HepG2 (cell line): ENCODE data around the gene CTIF. TPM values are rescaled to one million over a fixed set of nuclear protein-coding genes. Genes with fewer than 3 reads are reported as not detected.

Experiments used
- ATAC-seq: fragments of 200-7000 bp; cut with Tn5 transposase; 3 replicates; pipeline ENCODE4 v1.9.1; 2020; ENCODE audit warnings: mild to moderate bottlenecking, moderate library complexity
- BruUV-seq: library from RNA; stranded (reverse); fragments of 400-500 nt; replicated peaks from 2 replicates; lab custom pipeline; 2021; lab: Mats Ljungman, UMichigan
- CTCF ChIA-PET: fragments of 300-600 bp; formaldehyde crosslinking; extraction: SDS; loops from one replicate; lab custom pipeline; 2021; ENCODE audit warnings: low total read pairs, inconsistent platforms, low intra/inter-chr PET ratio; lab: Yijun Ruan, JAX
- POLR2A ChIA-PET: fragments of 350-600 bp; sonication (Branson Sonifier 250); formaldehyde crosslinking; loops from one replicate; lab custom pipeline; 2020; ENCODE audit warnings: antibody characterized with exemption, inconsistent platforms; lab: Yijun Ruan, JAX
- DNase-seq: peaks from one replicate; pipeline ENCODE4 v3.0.0-alpha.2; 2015; ENCODE audit warnings: low spot score
- FAIRE-seq: peaks from 3 replicates; lab custom pipeline; 2011; peaks lifted over from hg19 to GRCh38; lab: Jason Lieb, UNC
- H2AFZ ChIP-seq: one replicate; pipeline ENCODE4 v1.6.1; 2011; ENCODE audit warnings: low read length, inconsistent platforms
- H3K27ac ChIP-seq: fragments of 300-600 bp; 3 replicates; pipeline ENCODE4 v1.8.0; 2011; ENCODE audit warnings: mixed run types, mild to moderate bottlenecking, mixed read lengths, low read length, inconsistent platforms; ENCODE audit not compliant: insufficient read depth; ENCODE audit errors: extremely low read length
- H3K27me3 ChIP-seq, 2 experiments: fragments of 200-600 bp in 1 of 2; 2 replicates in 1 of 2; 3 replicates in 1 of 2; pipeline versions ENCODE4 v1.6.0 to v1.8.0; 2011; ENCODE audit warnings: low read length in 2 of 2, mild to moderate bottlenecking in 2 of 2, moderate library complexity in 2 of 2, inconsistent platforms in 1 of 2; ENCODE audit not compliant: insufficient read depth in 2 of 2, control insufficient read depth in 1 of 2
- H3K36me3 ChIP-seq, 2 experiments: fragments of 200-600 bp in 1 of 2; replicated peaks in 1 of 2; 2 replicates in 1 of 2; 3 replicates in 1 of 2; pipeline versions ENCODE4 v1.5.1 to v1.8.0; 2011; ENCODE audit warnings: low read length in 2 of 2, inconsistent platforms in 1 of 2; ENCODE audit not compliant: insufficient read depth in 2 of 2, control insufficient read depth in 1 of 2
- H3K4me1 ChIP-seq: 2 replicates; pipeline ENCODE4 v1.5.1; 2012; ENCODE audit warnings: low read length, inconsistent platforms; ENCODE audit not compliant: insufficient read depth
- H3K4me2 ChIP-seq: 2 replicates; pipeline ENCODE4 v1.6.0; 2011; ENCODE audit warnings: low read depth, low read length, inconsistent platforms
- H3K4me3 ChIP-seq, 3 experiments: fragments of 200-600 bp in 1 of 3; sonication (generic), shearing (Covaris generic) in 1 of 3; replicated peaks in 1 of 3; 2 replicates each; pipeline ENCODE4 v1.5.1; 2011 to 2016; ENCODE audit warnings: low read length in 3 of 3, inconsistent platforms in 2 of 3, low read depth in 2 of 3, mild to moderate bottlenecking in 2 of 3, control low read depth in 1 of 3, mixed read lengths in 1 of 3; ENCODE audit not compliant: insufficient read depth in 1 of 3
- H3K79me2 ChIP-seq: one replicate; pipeline ENCODE4 v1.6.1; 2011; ENCODE audit warnings: low read length, inconsistent platforms; ENCODE audit not compliant: insufficient read depth
- H3K9ac ChIP-seq: 2 replicates; pipeline ENCODE4 v1.6.0; 2011; ENCODE audit warnings: mild to moderate bottlenecking, low read depth, low read length, inconsistent platforms; ENCODE audit not compliant: insufficient read depth
- H3K9me3 ChIP-seq: 2 replicates; pipeline ENCODE4 v1.5.1; 2012; ENCODE audit warnings: mild to moderate bottlenecking, low read length
- H4K20me1 ChIP-seq: 2 replicates; pipeline ENCODE4 v1.6.0; 2011; ENCODE audit warnings: inconsistent platforms, mild to moderate bottlenecking, low read length, moderate library complexity; ENCODE audit not compliant: insufficient read depth
- ATF7 ChIP-seq, 2 experiments: fragments of 450-650 bp in 1 of 2; sonication (generic) in 1 of 2; formaldehyde crosslinking in 1 of 2; IDR thresholded peaks; 2 replicates each; pipeline versions ENCODE4 v1.4.0 to v1.6.1; 2016 to 2020; ENCODE audit warnings: antibody characterized with exemption in 1 of 2, mild to moderate bottlenecking in 1 of 2, missing genetic modification reagents in 1 of 2
- EP300 ChIP-seq, 3 experiments: sonication (generic) in 1 of 3; formaldehyde crosslinking in 1 of 3; IDR thresholded peaks; 2 replicates each; pipeline versions ENCODE4 v1.5.1 to v1.6.1; 2011 to 2020; ENCODE audit warnings: low read depth in 2 of 3, low read length in 2 of 3, borderline replicate concordance in 1 of 3, improper control_type of control experiment in 1 of 3, mild to moderate bottlenecking in 1 of 3, missing genetic modification reagents in 1 of 3, moderate library complexity in 1 of 3
- IRF1 ChIP-seq: sonication (generic); formaldehyde crosslinking; IDR thresholded peaks from 2 replicates; pipeline ENCODE4 v1.4.0; 2020; ENCODE audit warnings: low read depth, mild to moderate bottlenecking, missing genetic modification reagents
- KLF16 ChIP-seq, 2 experiments: sonication (generic) in 1 of 2; formaldehyde crosslinking in 1 of 2; IDR thresholded peaks; 2 replicates each; pipeline versions ENCODE4 v1.6.1 to v1.8.0; 2016 to 2023; ENCODE audit warnings: missing genetic modification reagents in 2 of 2, missing compliant biosample characterization in 1 of 2
- NFE2L1 ChIP-seq: sonication (generic); formaldehyde crosslinking; IDR thresholded peaks from 2 replicates; pipeline ENCODE4 v1.4.0; 2020; ENCODE audit warnings: missing genetic modification reagents, mild to moderate bottlenecking, borderline replicate concordance
- REL ChIP-seq: sonication (generic); formaldehyde crosslinking; conservative IDR thresholded peaks from 2 replicates; pipeline ENCODE4 v1.8.0; 2022; ENCODE audit warnings: mild to moderate bottlenecking, missing genetic modification reagents, moderate library complexity
- SNAPC5 ChIP-seq: sonication (generic); formaldehyde crosslinking; IDR thresholded peaks from 2 replicates; pipeline ENCODE4 v1.8.1; 2023; ENCODE audit warnings: mild to moderate bottlenecking, missing genetic modification reagents, borderline replicate concordance
- TFAP4 ChIP-seq: sonication (generic); IDR thresholded peaks from 2 replicates; pipeline ENCODE4 v1.6.1; 2016; ENCODE audit warnings: low read depth, borderline replicate concordance
- TMF1 ChIP-seq: sonication (generic); formaldehyde crosslinking; IDR thresholded peaks from 2 replicates; pipeline ENCODE4 v1.8.1; 2022; ENCODE audit warnings: low read depth, missing genetic modification reagents
- UBTF ChIP-seq: sonication (generic); formaldehyde crosslinking; IDR thresholded peaks from 2 replicates; pipeline ENCODE4 v1.4.0; 2020; ENCODE audit warnings: mild to moderate bottlenecking, missing genetic modification reagents
- ZMYM4 ChIP-seq: sonication (generic); formaldehyde crosslinking; IDR thresholded peaks from 2 replicates; pipeline ENCODE4 v1.8.1; 2023; ENCODE audit warnings: mild to moderate bottlenecking, missing genetic modification reagents
- ZNF10 ChIP-seq: sonication (generic); formaldehyde crosslinking; IDR thresholded peaks from 2 replicates; pipeline ENCODE4 v1.4.0; 2020; ENCODE audit warnings: mild to moderate bottlenecking, low read depth, missing genetic modification reagents, borderline replicate concordance
- ZNF737 ChIP-seq: sonication (generic); formaldehyde crosslinking; IDR thresholded peaks from 2 replicates; pipeline ENCODE4 v1.5.0; 2020; ENCODE audit warnings: missing genetic modification reagents, mild to moderate bottlenecking, borderline replicate concordance
- ZNF746 ChIP-seq: sonication (generic); formaldehyde crosslinking; IDR thresholded peaks from 2 replicates; pipeline ENCODE4 v1.8.0; 2022; ENCODE audit warnings: mild to moderate bottlenecking, missing genetic modification reagents
- WGBS: methylation state at CpG from one replicate; pipeline ENCODE4 v1.1.6; 2017; ENCODE audit warnings: low lambda C conversion rate; 5-methylcytosine and 5-hydroxymethylcytosine counted together
- in situ Hi-C: cut with HindIII; loops from 2 replicates; pipeline ENCODE4 v1.10.0; 2017; ENCODE audit warnings: low pct_unique_long_range_greater_than_20kb; ENCODE audit not compliant: extremely low pct_ligation_motif_present
- intact Hi-C: fragments of 100-400 bp; cut with micrococcal nuclease; formaldehyde crosslinking; loops from one replicate; pipeline ENCODE4 v1.10.0; 2022; ENCODE audit not compliant: unreplicated experiment
- polyA plus RNA-seq, 8 experiments: library from polyadenylated mRNA; depleted of rRNA in 3 of 8; stranded (reverse) in 7 of 8; unstranded in 1 of 8; fragments of >200 nt; fragmentation: Illumina TruSeq in 4 of 8; extraction: Trizol in 4 of 8; gene quantifications; 2 replicates each; pipeline versions ENCODE4 v1.2.1 to v1.2.3, GENCODE V29; 2011 to 2016; ENCODE audit warnings: low read depth in 4 of 8, missing spikeins in 1 of 8, mixed read lengths in 1 of 8; ENCODE audit not compliant: insufficient read depth in 1 of 8
- total RNA-seq, 5 experiments: library from RNA; depleted of rRNA; stranded (reverse); fragments of >200 nt; fragmentation: Illumina TruSeq; extraction: Trizol; gene quantifications; 2 replicates each; pipeline ENCODE4 v1.2.3, GENCODE V29; 2016; ENCODE audit warnings: low read depth in 1 of 5

Gene CTIF
- total and polyA plus RNA-seq, 2 of the 13 experiments (the other 11 are each of a cell fraction or from before 2014, with no cell fraction given) = 18.2 to 28.0 TPM

- BruUV-seq = no TSS peak
- H3K79me2 ChIP-seq = no peaks in the 10 kb centered on the region
- intact Hi-C loops = loop anchor here (10.0 kb wide), 1 partner anchor 113 kb away; no protein-coding TSS in a partner anchor
- peaks cover 20 to 41% of the 10 kb centered on the region in 2 experiments for H3K36me3 ChIP-seq
- in situ Hi-C loops = loop anchor here (10.0 kb wide), 1 partner anchor 383 kb away; no protein-coding TSS in a partner anchor
- H3K9me3 ChIP-seq = peaks cover 4% of the 10 kb centered on the region; the same call in 1 of the 2 replicates
- ChIA-PET CTCF (no interaction called here), POLR2A (no interaction called here)
- H3K4me3 ChIP-seq = no peak overlapping the region
- H3K27me3 ChIP-seq = no peaks in the 10 kb centered on the region
- no peak overlapping the region for H3K27ac ChIP-seq
- H3K4me1 ChIP-seq = peaks cover 36% of the 10 kb centered on the region
- H2AFZ ChIP-seq = no peak overlapping the region
- no peak for ATAC-seq
- WGBS = 97% methylated on average over 1 of the region's 1 CpG
- H3K9ac ChIP-seq = no peak overlapping the region
- DNase-seq = no peak
- FAIRE-seq = no peak
- TF ChIP-seq NFE2L1 (no peak), EP300 (IDR thresholded peaks at IDR 0.05; ENCODE audit: low read depth in 2 of 2, low read length in 2 of 2) (no peak), EP300 (CRISPR knock-in tag; IDR thresholded peaks at IDR 0.05; ENCODE audit: borderline replicate concordance) (no peak), ATF7 (IDR thresholded peaks at IDR 0.05) (no peak), ATF7 (CRISPR knock-in tag; IDR thresholded peaks at IDR 0.05) (no peak), TMF1 (CRISPR knock-in tag) (no peak), ZNF10 (no peak), REL (CRISPR knock-in tag) (no peak), ZNF737 (no peak), ZNF746 (CRISPR knock-in tag) (no peak), ZMYM4 (CRISPR knock-in tag) (no peak), SNAPC5 (CRISPR knock-in tag) (no peak), UBTF (CRISPR knock-in tag) (no peak), IRF1 (no peak), TFAP4 (no peak), KLF16 (CRISPR knock-in tag; IDR thresholded peaks at IDR 0.05) (no peak)
- TF ChIP-seq, all 625 proteins: peak for 0
- Histone ChIP-seq H4K20me1 (no peaks in the 10 kb centered on the region), H3K4me2 (no peak overlapping the region)
These were observed 132.7 kb downstream of the CTIF start for GRCh38 chr18:48671561-48671945.
